Measurements from ENCODE around the gene AP3S2. TPM values are rescaled to one million over a fixed set of nuclear protein-coding genes. Genes with fewer than 3 reads are reported as not detected.
"Not testable (repeated sequence)": the region's sequence is repeated elsewhere in the genome, so short reads cannot be mapped to it uniquely, and the experiment has no call there.

AP3S2 gene
- total RNA-seq, 1 donor from 2014 or later, result 40.8 TPM

GRCh38 chr15:89785064-89785773 is 108.6 kb downstream of the AP3S2 start:
- no peak for DNase-seq (ENCODE audit: low spot score in 2 of 2)

GRCh38 chr15:89784686-89784960 is 109.2 kb downstream of the AP3S2 start:
- no peak for FAIRE-seq
- no peak for DNase-seq (ENCODE audit: low spot score in 2 of 2)

More at GRCh38 chr15:89785064-89785773, 108.6 kb downstream of the AP3S2 start:
- no peak for FAIRE-seq

GRCh38 chr15:89783861-89784685 is 109.7 kb downstream of the AP3S2 start:
- FAIRE-seq (no peak), DNase-seq (ENCODE audit: low spot score in 2 of 2) (no peak)

- FAIRE-seq, result no peak
These were observed 110.5 kb downstream of the AP3S2 start for GRCh38 chr15:89783111-89783860.

GRCh38 chr15:89782619-89782950 is 111.2 kb downstream of the AP3S2 start:
- DNase-seq (ENCODE audit: low spot score in 2 of 2); FAIRE-seq: not testable (repeated sequence)

More at GRCh38 chr15:89783111-89783860, 110.5 kb downstream of the AP3S2 start:
- DNase-seq (ENCODE audit: low spot score in 2 of 2), result no peak

GRCh38 chr15:89781891-89782618 is 111.7 kb downstream of the AP3S2 start:
- no peak for FAIRE-seq
- no peak for DNase-seq (ENCODE audit: low spot score in 2 of 2)

- no peak for DNase-seq (ENCODE audit: low spot score in 2 of 2)
- FAIRE-seq, result no peak
These were observed 112.7 kb downstream of the AP3S2 start for GRCh38 chr15:89781055-89781454.

- DNase-seq (ENCODE audit: low spot score in 2 of 2), result no peak
- no peak for FAIRE-seq
These were observed 113.2 kb downstream of the AP3S2 start for GRCh38 chr15:89780601-89781000.

Small RNA genes within 50 kb of the gene (small RNA-seq; reads per million reads assigned to genes)
- gene MIR5009 (not detected), gene MIR5094 (not detected), gene RNU6-1111P (not detected), gene RNU7-111P (not detected)

Other genes starting within 250 kb of the AP3S2 start
- gene KIF7, start 238.5 kb downstream of the AP3S2 start, total RNA-seq, result 4.9 TPM
- gene PLIN1, start 214.6 kb downstream of the AP3S2 start, total RNA-seq, result under 0.01 TPM
- gene PEX11A, start 203.2 kb downstream of the AP3S2 start, total RNA-seq, result 12.6 TPM
- gene WDR93, start 203.2 kb downstream of the AP3S2 start, total RNA-seq, result 0.41 TPM
- 2.0 TPM for gene MESP1, start 142.7 kb downstream of the AP3S2 start, total RNA-seq
- not detected for gene MESP2, start 117.7 kb downstream of the AP3S2 start, total RNA-seq
- gene ANPEP, start 79.1 kb downstream of the AP3S2 start, total RNA-seq, result 0.82 TPM
- gene ARPIN, start 19.0 kb upstream of the AP3S2 start, total RNA-seq, result 13.5 TPM
- gene ZNF710, start 107.3 kb upstream of the AP3S2 start, total RNA-seq, result 6.5 TPM
- gene IDH2, start 208.5 kb upstream of the AP3S2 start, total RNA-seq, result 77.9 TPM